ENCODE results near the gene CERS3.

The CERS3 gene

GRCh38 chr15:100517846-100518245 lies 10.9 kb downstream of the CERS3 start:
- no peaks in the 10 kb centered on the region for H3K79me2 ChIP-seq (ENCODE audit: insufficient read depth, low read length)

GRCh38 chr15:100516643-100517512 lies 11.9 kb downstream of the CERS3 start:
- H3K79me2 ChIP-seq (ENCODE audit: insufficient read depth, low read length) = no peaks in the 10 kb centered on the region
- no peaks in the 10 kb centered on the region for H3K9me3 ChIP-seq (ENCODE audit: insufficient read depth, low read length, severe bottlenecking)
- H3K4me2 ChIP-seq (ENCODE audit: insufficient read depth, low read length) = no peak overlapping the region
- no peak overlapping the region for H3K9ac ChIP-seq (ENCODE audit: low read depth, low read length)
- no peaks in the 10 kb centered on the region for H4K20me1 ChIP-seq (ENCODE audit: insufficient read depth, low read length)
- no peak overlapping the region for H3K4me3 ChIP-seq (ENCODE audit: low read depth in 1 of 2, low read length in 2 of 2)
- no peak for DNase-seq
- no peaks in the 10 kb centered on the region for H3K27me3 ChIP-seq (ENCODE audit: insufficient read depth, low read length, poor library complexity)
- H3K4me1 ChIP-seq (ENCODE audit: insufficient read depth, low read length) = peaks cover 13% of the 10 kb centered on the region
- no peaks in the 10 kb centered on the region for H3K36me3 ChIP-seq (ENCODE audit: insufficient read depth, low read length)
- TF ChIP-seq EZH2 (IDR thresholded peaks at IDR 0.05; ENCODE audit: borderline replicate concordance, low read depth, low read length, severe bottlenecking) (no peak), CTCF (IDR thresholded peaks at IDR 0.05; ENCODE audit: borderline replicate concordance, extremely low read depth, low read length, poor library complexity, severe bottlenecking) (no peak)
- ATAC-seq (ENCODE audit: insufficient read depth, low read depth) = no peak
- no peak overlapping the region for H2AFZ ChIP-seq (ENCODE audit: low read depth, low read length)
- no peak overlapping the region for H3K27ac ChIP-seq (ENCODE audit: low read length)

More at GRCh38 chr15:100517846-100518245, 10.9 kb downstream of the CERS3 start:
- Histone ChIP-seq H3K4me2 (ENCODE audit: insufficient read depth, low read length) (no peak overlapping the region), H3K9ac (ENCODE audit: low read depth, low read length) (no peak overlapping the region), H3K36me3 (ENCODE audit: insufficient read depth, low read length) (no peaks in the 10 kb centered on the region), H3K4me1 (ENCODE audit: insufficient read depth, low read length) (peaks cover 13% of the 10 kb centered on the region), H3K4me3 (ENCODE audit: low read depth in 1 of 2, low read length in 2 of 2) (no peak overlapping the region), H3K27me3 (ENCODE audit: insufficient read depth, low read length, poor library complexity) (no peaks in the 10 kb centered on the region), H4K20me1 (ENCODE audit: insufficient read depth, low read length) (no peaks in the 10 kb centered on the region), H2AFZ (ENCODE audit: low read depth, low read length) (no peak overlapping the region), H3K27ac (ENCODE audit: low read length) (no peak overlapping the region), H3K9me3 (ENCODE audit: insufficient read depth, low read length, severe bottlenecking) (no peaks in the 10 kb centered on the region)
- DNase-seq (no peak), ATAC-seq (ENCODE audit: insufficient read depth, low read depth) (no peak)
- TF ChIP-seq CTCF (IDR thresholded peaks at IDR 0.05; ENCODE audit: borderline replicate concordance, extremely low read depth, low read length, poor library complexity, severe bottlenecking) (no peak), EZH2 (IDR thresholded peaks at IDR 0.05; ENCODE audit: borderline replicate concordance, low read depth, low read length, severe bottlenecking) (no peak)

- Histone ChIP-seq H3K9me3 (ENCODE audit: insufficient read depth, low read length, severe bottlenecking) (no peaks in the 10 kb centered on the region), H3K9ac (ENCODE audit: low read depth, low read length) (no peak overlapping the region), H3K36me3 (ENCODE audit: insufficient read depth, low read length) (no peaks in the 10 kb centered on the region), H3K79me2 (ENCODE audit: insufficient read depth, low read length) (no peaks in the 10 kb centered on the region), H4K20me1 (ENCODE audit: insufficient read depth, low read length) (no peaks in the 10 kb centered on the region), H3K27me3 (ENCODE audit: insufficient read depth, low read length, poor library complexity) (no peaks in the 10 kb centered on the region), H3K4me1 (ENCODE audit: insufficient read depth, low read length) (peaks cover 9% of the 10 kb centered on the region), H3K4me2 (ENCODE audit: insufficient read depth, low read length) (no peak overlapping the region), H3K27ac (ENCODE audit: low read length) (no peak overlapping the region), H2AFZ (ENCODE audit: low read depth, low read length) (no peak overlapping the region), H3K4me3 (ENCODE audit: low read depth in 1 of 2, low read length in 2 of 2) (no peak overlapping the region)
- ATAC-seq (ENCODE audit: insufficient read depth, low read depth) (no peak), DNase-seq (no peak)
- no peak for TF ChIP-seq EZH2 (IDR thresholded peaks at IDR 0.05; ENCODE audit: borderline replicate concordance, low read depth, low read length, severe bottlenecking)
- TF ChIP-seq CTCF (IDR thresholded peaks at IDR 0.05; ENCODE audit: borderline replicate concordance, extremely low read depth, low read length, poor library complexity, severe bottlenecking) = no peak
Measured at GRCh38 chr15:100515758-100516157, 13.0 kb downstream of the CERS3 start.

Data from DND-41 (cell line).